Measurements from ENCODE around the gene MRPL52. TPM values are rescaled to one million over a fixed set of nuclear protein-coding genes. Genes with fewer than 3 reads are reported as not detected.

Gene MRPL52
- total and polyA plus RNA-seq, 4 experiments from 2014 or later = 58.0 to 164 (median 82.8) TPM

GRCh38 chr14:22830443-22831010 is 840 bp downstream of the MRPL52 start:
- peak overlapping the region; percentile 91 to 96 (median 92) for H3K4me3 Mint-ChIP-seq
- intact Hi-C loops (cut with micrococcal nuclease) = no loop called here
- Histone ChIP-seq H3K27me3 (ENCODE audit: insufficient read depth, low read length) (no peaks in the 10 kb centered on the region), H3K27ac (ENCODE audit: low read depth, low read length) (peak overlapping the region; percentile 85), H3K9me3 (ENCODE audit: control insufficient read depth in 1 of 2, low read length in 2 of 2) (no peaks in the 10 kb centered on the region), H3K4me1 (ENCODE audit: insufficient read depth, low read length) (peaks cover 16% of the 10 kb centered on the region), H3K36me3 (ENCODE audit: insufficient read depth, low read length) (peaks cover 7% of the 10 kb centered on the region), H3K4me3 (ENCODE audit: low read length in 2 of 2) (peak overlapping the region in 1 of 2 donors; percentile 80)
- POLR2A ChIA-PET (ENCODE audit: partially characterized antibody) = interaction anchor here (0.7 to 2.5 kb wide), 18 partner anchors 11 to 274 kb away, joined by 3 to 19 read pairs (median 4); partner anchors contain the start of genes ACIN1, C14orf119, DAD1 and HAUS4
- no peak for DNase-seq
- H3K27me3 Mint-ChIP-seq = peaks cover 0 to 1% of the 10 kb centered on the region in 2 donors
- peaks cover 0 to 3% (median 0%) of the 10 kb centered on the region in 8 donors for H3K9me3 Mint-ChIP-seq
- CTCF ChIA-PET (ENCODE audit: partially characterized antibody) = interaction anchor here (1.0 to 13.9 kb wide), 10 partner anchors 8 to 260 kb away, joined by 3 to 403 read pairs (median 4); partner anchors contain the start of genes CDH24, DAD1 and RBM23
- peak overlapping the region; percentile 96 to 99 (median 98) for H3K27ac Mint-ChIP-seq
- H3K36me3 Mint-ChIP-seq = peaks cover 19 to 34% of the 10 kb centered on the region in 2 donors
- H3K4me1 Mint-ChIP-seq = peaks cover 17 to 34% (median 25%) of the 10 kb centered on the region in 4 donors

DNA sequence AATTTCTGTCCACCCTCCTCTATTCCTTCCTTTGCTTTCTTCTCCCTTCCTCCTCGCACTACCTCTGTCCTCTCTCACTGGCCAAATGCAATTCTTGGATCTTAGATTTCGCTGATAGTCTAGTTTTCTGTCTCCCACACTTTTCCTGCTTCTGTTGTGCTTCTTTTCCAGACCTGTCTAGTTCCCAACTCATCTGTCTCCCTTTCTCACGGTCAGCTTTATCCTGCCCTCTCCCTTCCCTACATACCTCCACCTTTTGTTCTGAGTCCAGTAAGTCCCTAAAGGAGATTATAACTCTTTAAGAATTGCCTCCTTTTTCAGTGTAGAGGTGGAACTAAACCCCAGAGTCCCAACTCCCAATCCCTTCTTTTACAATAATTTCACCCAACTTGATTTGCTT is 5.8 kb downstream of the MRPL52 start:
- ChIA-PET POLR2A (ENCODE audit: partially characterized antibody) (interaction anchor here (1.0 to 1.3 kb wide), 3 partner anchors 36 to 247 kb away, joined by 3 to 4 read pairs (median 3); partner anchors contain the start of genes DAD1 and LRP10), CTCF (ENCODE audit: partially characterized antibody) (interaction anchor here (0.9 to 3.2 kb wide), 4 partner anchors 12 to 265 kb away, joined by 3 to 23 read pairs (median 6); no protein-coding TSS in a partner anchor)
- no peak overlapping the region for H3K27ac ChIP-seq (ENCODE audit: low read depth, low read length)
- H3K36me3 ChIP-seq (ENCODE audit: insufficient read depth, low read length) = peaks cover 7% of the 10 kb centered on the region
- peaks cover 8 to 20% of the 10 kb centered on the region in 2 donors for H3K27me3 Mint-ChIP-seq
- H3K4me1 Mint-ChIP-seq = peaks cover 10 to 26% (median 19%) of the 10 kb centered on the region in 4 donors
- H3K27me3 ChIP-seq (ENCODE audit: insufficient read depth, low read length) = peaks cover 13% of the 10 kb centered on the region
- H3K4me3 Mint-ChIP-seq = peak overlapping the region in 2 of 8 donors; percentile 14 to 18
- peaks cover 20 to 31% of the 10 kb centered on the region in 2 donors for H3K36me3 Mint-ChIP-seq
- peaks cover 19% of the 10 kb centered on the region for H3K4me1 ChIP-seq (ENCODE audit: insufficient read depth, low read length)
- H3K9me3 Mint-ChIP-seq = no peaks in the 10 kb centered on the region
- no peaks in the 10 kb centered on the region for H3K9me3 ChIP-seq (ENCODE audit: control insufficient read depth in 1 of 2, low read length in 2 of 2)
- no peak overlapping the region for H3K4me3 ChIP-seq (ENCODE audit: low read length in 2 of 2)
- peak overlapping the region in 4 of 7 donors; percentile 26 to 71 (median 56) for H3K27ac Mint-ChIP-seq
- no peak for DNase-seq
- intact Hi-C loops (cut with micrococcal nuclease) = no loop called here

GRCh38 chr14:22836301-22837113 is 6.8 kb downstream of the MRPL52 start, which contains the start of gene MMP14:
MMP14 (plus strand) TSS chr14:22836585; CDS start chr14:22836818, 233 bp downstream.
- Mint-ChIP-seq H3K36me3 (peaks cover 18 to 28% of the 10 kb centered on the region in 2 donors), H3K4me3 (peak within 1 kb of the TSS; percentile 74 to 86 (median 80)), H3K9me3 (no peaks in the 10 kb centered on the region), H3K27me3 (peaks cover 8 to 22% of the 10 kb centered on the region in 2 donors), H3K4me1 (peaks cover 4 to 18% (median 12%) of the 10 kb centered on the region in 4 donors), H3K27ac (peak within 1 kb of the TSS in 4 of 7 donors; percentile 71 to 92 (median 78))
- Histone ChIP-seq H3K36me3 (ENCODE audit: insufficient read depth, low read length) (peaks cover 7% of the 10 kb centered on the region), H3K4me1 (ENCODE audit: insufficient read depth, low read length) (peaks cover 11% of the 10 kb centered on the region), H3K27me3 (ENCODE audit: insufficient read depth, low read length) (peaks cover 13% of the 10 kb centered on the region), H3K9me3 (ENCODE audit: control insufficient read depth in 1 of 2, low read length in 2 of 2) (no peaks in the 10 kb centered on the region), H3K27ac (ENCODE audit: low read depth, low read length) (no peak within 1 kb of the TSS), H3K4me3 (ENCODE audit: low read length in 2 of 2) (no peak within 1 kb of the TSS)
- no peak for DNase-seq
- intact Hi-C loops (cut with micrococcal nuclease) = no loop called here
- ChIA-PET CTCF (ENCODE audit: partially characterized antibody) (interaction anchor here (2.3 to 3.9 kb wide), 3 partner anchors 14 to 266 kb away, joined by 7 to 21 read pairs (median 18); no protein-coding TSS in a partner anchor), POLR2A (ENCODE audit: partially characterized antibody) (interaction anchor here (0.6 to 1.6 kb wide), 4 partner anchors 8 to 280 kb away, joined by 3 to 4 read pairs (median 4); no protein-coding TSS in a partner anchor)

- H3K36me3 ChIP-seq (ENCODE audit: insufficient read depth, low read length) = peaks cover 7% of the 10 kb centered on the region
- H3K36me3 Mint-ChIP-seq = peaks cover 12 to 26% of the 10 kb centered on the region in 2 donors
- POLR2A ChIA-PET (ENCODE audit: partially characterized antibody) = interaction anchor here (0.6 to 1.6 kb wide), 6 partner anchors 8 to 281 kb away, joined by 3 to 4 read pairs (median 4); no protein-coding TSS in a partner anchor
Measured at GRCh38 chr14:22837114-22837749, 7.5 kb downstream of the MRPL52 start.

DNA sequence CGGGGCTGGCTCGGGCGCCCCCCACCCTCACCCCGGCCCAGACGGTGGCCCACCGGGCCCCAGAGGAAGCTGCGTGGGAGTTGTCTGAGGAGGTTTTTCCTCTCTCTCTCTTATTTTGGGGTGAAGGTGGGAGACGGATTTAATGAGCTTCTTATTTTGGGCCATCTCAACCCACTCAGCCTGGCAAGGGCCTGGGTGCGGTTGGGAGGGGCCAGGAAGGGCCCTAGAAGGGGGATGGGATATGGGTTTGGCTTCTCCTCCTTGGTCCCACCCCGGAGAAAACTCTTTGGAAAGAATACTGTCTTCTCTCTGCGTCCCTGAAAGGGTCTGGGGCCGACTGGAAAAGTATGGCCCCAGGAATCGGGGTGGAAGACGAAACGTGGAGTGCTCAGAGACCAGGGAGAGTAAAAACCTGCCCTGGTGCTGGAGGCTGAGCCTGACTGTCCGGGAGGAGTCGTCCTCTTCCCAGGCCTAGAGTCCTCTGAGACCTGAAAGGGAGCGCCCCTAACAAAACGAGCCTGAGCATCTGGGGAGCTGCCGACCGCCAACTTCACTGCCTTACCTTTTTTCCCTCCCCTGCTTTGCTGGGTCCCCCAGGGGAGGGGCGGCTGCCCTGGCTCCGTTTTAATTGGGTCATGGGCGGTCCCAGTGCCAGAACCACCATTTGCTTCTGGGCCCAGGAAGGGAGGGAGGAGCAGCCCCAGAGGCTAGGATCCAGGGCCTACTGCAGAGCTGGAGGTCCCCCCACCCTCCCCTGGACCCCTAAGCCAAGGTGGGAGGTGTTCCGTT is 8.3 kb downstream of the MRPL52 start:
- H3K36me3 ChIP-seq (ENCODE audit: insufficient read depth, low read length) = peaks cover 7% of the 10 kb centered on the region
- intact Hi-C loops (cut with micrococcal nuclease) = no loop called here
- H3K4me1 Mint-ChIP-seq = peaks cover 1 to 15% (median 8%) of the 10 kb centered on the region in 4 donors
- no peak overlapping the region for H3K4me3 ChIP-seq (ENCODE audit: low read length in 2 of 2)
- H3K9me3 Mint-ChIP-seq = no peaks in the 10 kb centered on the region
- peaks cover 13% of the 10 kb centered on the region for H3K27me3 ChIP-seq (ENCODE audit: insufficient read depth, low read length)
- peaks cover 12 to 26% of the 10 kb centered on the region in 2 donors for H3K36me3 Mint-ChIP-seq
- DNase-seq = no peak
- no peak overlapping the region for H3K27ac Mint-ChIP-seq
- peaks cover 11% of the 10 kb centered on the region for H3K4me1 ChIP-seq (ENCODE audit: insufficient read depth, low read length)
- H3K27me3 Mint-ChIP-seq = peaks cover 8 to 25% of the 10 kb centered on the region in 2 donors
- H3K27ac ChIP-seq (ENCODE audit: low read depth, low read length) = no peak overlapping the region
- POLR2A ChIA-PET (ENCODE audit: partially characterized antibody) = interaction anchor here (0.6 to 1.6 kb wide), 5 partner anchors 9 to 281 kb away, joined by 3 to 4 read pairs (median 4); no protein-coding TSS in a partner anchor
- no peaks in the 10 kb centered on the region for H3K9me3 ChIP-seq (ENCODE audit: control insufficient read depth in 1 of 2, low read length in 2 of 2)
- H3K4me3 Mint-ChIP-seq = peak overlapping the region in 2 of 8 donors; percentile 44 to 56
- CTCF ChIA-PET (ENCODE audit: partially characterized antibody) = interaction anchor here (0.7 to 3.9 kb wide), 6 partner anchors 13 to 179 kb away, joined by 3 to 21 read pairs (median 7); no protein-coding TSS in a partner anchor

More at GRCh38 chr14:22837114-22837749, 7.5 kb downstream of the MRPL52 start:
- Histone ChIP-seq H3K4me3 (ENCODE audit: low read length in 2 of 2) (no peak overlapping the region), H3K27me3 (ENCODE audit: insufficient read depth, low read length) (peaks cover 13% of the 10 kb centered on the region), H3K9me3 (ENCODE audit: control insufficient read depth in 1 of 2, low read length in 2 of 2) (no peaks in the 10 kb centered on the region), H3K27ac (ENCODE audit: low read depth, low read length) (no peak overlapping the region), H3K4me1 (ENCODE audit: insufficient read depth, low read length) (peaks cover 11% of the 10 kb centered on the region)
- peaks cover 1 to 15% (median 8%) of the 10 kb centered on the region in 4 donors for H3K4me1 Mint-ChIP-seq
- no peaks in the 10 kb centered on the region for H3K9me3 Mint-ChIP-seq
- DNase-seq = no peak
- peak overlapping the region in 3 of 7 donors; percentile 77 to 92 (median 80) for H3K27ac Mint-ChIP-seq
- H3K27me3 Mint-ChIP-seq = peaks cover 8 to 25% of the 10 kb centered on the region in 2 donors
- intact Hi-C loops (cut with micrococcal nuclease) = no loop called here
- CTCF ChIA-PET (ENCODE audit: partially characterized antibody) = interaction anchor here (1.4 to 3.9 kb wide), 4 partner anchors 14 to 178 kb away, joined by 3 to 21 read pairs (median 14); no protein-coding TSS in a partner anchor
- peak overlapping the region; percentile 74 to 86 (median 80) for H3K4me3 Mint-ChIP-seq

GRCh38 chr14:22838631-22839041 is 8.9 kb downstream of the MRPL52 start:
- no peak overlapping the region for H3K27ac ChIP-seq (ENCODE audit: low read depth, low read length)
- H3K27me3 ChIP-seq (ENCODE audit: insufficient read depth, low read length) = peaks cover 13% of the 10 kb centered on the region
- H3K4me1 ChIP-seq (ENCODE audit: insufficient read depth, low read length) = peaks cover 11% of the 10 kb centered on the region
- CTCF ChIA-PET (ENCODE audit: partially characterized antibody) = interaction anchor here (0.7 to 3.9 kb wide), 6 partner anchors 13 to 180 kb away, joined by 3 to 21 read pairs (median 7); no protein-coding TSS in a partner anchor
- peak overlapping the region in 1 of 7 donors; percentile 4 for H3K27ac Mint-ChIP-seq
- peaks cover 7% of the 10 kb centered on the region for H3K36me3 ChIP-seq (ENCODE audit: insufficient read depth, low read length)
- peaks cover 9 to 22% of the 10 kb centered on the region in 2 donors for H3K36me3 Mint-ChIP-seq
- H3K9me3 Mint-ChIP-seq = no peaks in the 10 kb centered on the region
- no peak overlapping the region for H3K4me3 Mint-ChIP-seq
- intact Hi-C loops (cut with micrococcal nuclease) = no loop called here
- no peak overlapping the region for H3K4me3 ChIP-seq (ENCODE audit: low read length in 2 of 2)
- H3K4me1 Mint-ChIP-seq = peaks cover 1 to 15% (median 8%) of the 10 kb centered on the region in 4 donors
- POLR2A ChIA-PET (ENCODE audit: partially characterized antibody) = interaction anchor here (0.7 kb wide), 1 partner anchor 11 kb away, joined by 3 read pairs; no protein-coding TSS in a partner anchor
- H3K27me3 Mint-ChIP-seq = peaks cover 11 to 25% of the 10 kb centered on the region in 2 donors
- DNase-seq = no peak
- H3K9me3 ChIP-seq (ENCODE audit: control insufficient read depth in 1 of 2, low read length in 2 of 2) = no peaks in the 10 kb centered on the region

Data from CD4-positive, alpha-beta memory T cell (primary cell).